ENCODE measurements around the gene IL18R1.

The IL18R1 gene

GRCh38 chr2:102345329-102345920 is 10.2 kb upstream of the IL18R1 start:
- DNase-seq, result no peak

- DNase-seq, result no peak
These were observed 9.0 kb upstream of the IL18R1 start for GRCh38 chr2:102346381-102347130.

- DNase-seq, result no peak
These were observed 5.3 kb upstream of the IL18R1 start for GRCh38 chr2:102350137-102350793.

GRCh38 chr2:102356381-102356712 is 751 bp downstream of the IL18R1 start:
- no peak for DNase-seq

DNA sequence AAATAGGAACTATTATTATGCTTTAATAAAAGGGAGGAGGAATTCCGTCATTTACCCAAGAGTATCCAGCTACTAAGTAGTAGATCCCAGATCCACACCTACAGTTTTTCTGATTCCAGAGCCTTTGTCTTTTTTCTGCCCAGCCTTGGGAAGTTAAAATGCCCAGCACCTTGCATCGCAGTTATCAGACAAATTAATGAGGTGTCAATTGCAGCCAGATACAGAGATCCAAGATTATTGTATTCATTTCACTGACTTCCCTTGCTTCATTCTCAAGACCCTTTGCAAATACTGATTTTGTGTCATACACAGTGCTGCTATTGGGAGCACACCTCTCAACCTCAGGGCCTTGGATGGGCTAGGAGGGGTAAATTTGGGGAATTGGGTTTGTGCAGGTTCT is 1.1 kb downstream of the IL18R1 start:
- DNase-seq, result no peak

- no peak for DNase-seq
These were observed 2.3 kb downstream of the IL18R1 start for GRCh38 chr2:102357937-102358336.

DNA sequence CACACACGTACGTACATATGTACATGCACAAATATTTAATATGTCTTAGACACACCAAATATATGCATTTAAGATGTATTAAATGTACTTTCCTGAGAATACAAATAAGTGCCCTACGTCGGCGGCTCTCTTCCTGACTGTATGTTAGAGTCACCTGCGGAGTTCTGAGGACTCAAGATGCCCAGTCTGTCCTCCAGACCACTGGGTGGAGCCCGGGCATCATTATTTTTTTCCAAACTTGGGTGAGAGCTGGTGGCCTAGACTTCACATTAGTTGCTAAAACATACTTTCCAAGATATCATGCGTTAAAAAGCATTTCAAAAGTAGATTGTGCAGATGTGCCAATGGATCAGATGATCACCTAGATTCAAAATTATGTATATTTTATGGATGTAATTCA is 2.9 kb downstream of the IL18R1 start:
- DNase-seq, result no peak

- DNase-seq, result no peak
These were observed 3.9 kb downstream of the IL18R1 start for GRCh38 chr2:102359527-102359926.

GRCh38 chr2:102361632-102362241 is 6.1 kb downstream of the IL18R1 start:
- DNase-seq, result no peak

- DNase-seq, result no peak
These were observed 10.2 kb downstream of the IL18R1 start for GRCh38 chr2:102365763-102366162.

GRCh38 chr2:102366406-102367112 is 11.0 kb downstream of the IL18R1 start:
- no peak for DNase-seq

- DNase-seq, result no peak
These were observed 11.9 kb downstream of the IL18R1 start for GRCh38 chr2:102367331-102367971.

DNA sequence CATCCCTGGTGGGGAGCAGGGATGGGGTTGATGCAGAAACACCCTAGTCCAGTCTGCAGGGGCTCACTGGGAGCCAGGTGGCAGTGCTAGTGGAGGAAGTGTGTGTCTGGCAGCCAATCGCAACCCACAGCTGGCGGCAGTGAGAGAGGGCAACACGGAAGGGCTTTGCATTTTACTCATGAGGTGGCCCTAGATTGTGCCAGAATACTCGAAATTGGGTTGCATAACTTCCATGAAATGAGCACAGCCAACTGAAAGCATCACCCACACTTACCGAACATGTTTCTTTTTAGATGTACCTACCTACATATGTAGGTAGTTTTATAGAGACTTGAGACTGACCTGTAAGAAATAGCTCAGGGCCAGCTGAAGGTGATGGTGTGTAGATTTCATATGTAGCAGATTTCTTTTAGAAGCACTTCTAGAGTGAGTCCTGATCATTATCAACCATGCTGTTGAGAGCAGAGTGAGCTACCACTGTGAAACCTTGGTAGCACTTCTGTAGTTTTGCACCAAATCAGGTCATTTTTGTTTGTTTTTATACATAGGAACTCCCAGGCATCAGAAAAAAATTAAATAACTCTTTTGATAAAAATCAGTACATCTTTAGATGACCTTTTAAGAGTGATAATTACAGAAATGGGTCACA is 13.0 kb downstream of the IL18R1 start:
- DNase-seq, result no peak

GRCh38 chr2:102369866-102370265 is 14.3 kb downstream of the IL18R1 start:
- no peak for DNase-seq

DNA sequence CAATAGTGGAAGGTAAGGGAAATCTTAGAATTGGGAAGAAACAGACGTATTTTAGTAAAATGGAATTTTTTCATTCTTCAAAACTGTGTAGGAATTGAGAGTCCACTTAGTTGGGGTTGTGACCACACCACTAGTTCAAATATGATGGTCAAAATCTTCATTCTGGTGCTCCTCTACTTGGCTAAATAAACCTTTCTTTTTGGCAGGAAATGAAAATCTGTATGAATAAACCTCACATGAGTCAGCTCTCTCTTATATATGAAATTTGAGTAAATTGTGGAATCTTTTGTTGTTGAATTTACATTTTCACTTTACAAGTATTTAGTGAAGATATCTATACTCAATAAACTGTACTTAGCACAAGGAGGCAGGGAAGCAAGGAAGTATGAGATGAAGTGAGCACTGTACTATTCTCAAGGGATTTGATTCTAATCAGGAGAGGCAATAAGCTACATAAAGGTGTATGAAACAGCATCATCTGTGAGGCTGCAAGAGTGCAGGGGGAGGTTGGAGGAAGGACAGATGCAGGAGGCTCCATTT is 20.5 kb downstream of the IL18R1 start:
- DNase-seq, result no peak

DNA sequence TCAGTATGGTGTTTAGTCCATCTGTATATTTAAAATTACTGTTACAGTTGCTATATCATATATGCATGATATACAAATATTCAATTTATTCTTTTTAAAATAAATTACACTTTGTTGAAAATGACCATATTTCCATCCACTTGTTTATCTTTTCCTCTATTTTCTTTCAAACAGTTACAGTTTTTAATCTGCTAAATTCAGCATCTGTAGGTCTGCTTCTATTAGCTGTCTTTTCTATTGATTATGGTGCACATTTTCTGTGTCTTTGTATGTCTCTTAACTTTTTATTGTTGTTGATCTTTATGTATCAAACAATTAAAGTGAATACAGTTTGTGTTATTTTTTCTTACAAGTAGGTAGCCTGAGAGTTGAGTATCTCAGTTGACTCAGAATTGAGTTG is 28.1 kb downstream of the IL18R1 start:
- no peak for DNase-seq

GRCh38 chr2:102385522-102385921 is 29.9 kb downstream of the IL18R1 start:
- DNase-seq, result no peak

- no peak for DNase-seq
These were observed 30.4 kb downstream of the IL18R1 start for GRCh38 chr2:102386004-102386403.

DNA sequence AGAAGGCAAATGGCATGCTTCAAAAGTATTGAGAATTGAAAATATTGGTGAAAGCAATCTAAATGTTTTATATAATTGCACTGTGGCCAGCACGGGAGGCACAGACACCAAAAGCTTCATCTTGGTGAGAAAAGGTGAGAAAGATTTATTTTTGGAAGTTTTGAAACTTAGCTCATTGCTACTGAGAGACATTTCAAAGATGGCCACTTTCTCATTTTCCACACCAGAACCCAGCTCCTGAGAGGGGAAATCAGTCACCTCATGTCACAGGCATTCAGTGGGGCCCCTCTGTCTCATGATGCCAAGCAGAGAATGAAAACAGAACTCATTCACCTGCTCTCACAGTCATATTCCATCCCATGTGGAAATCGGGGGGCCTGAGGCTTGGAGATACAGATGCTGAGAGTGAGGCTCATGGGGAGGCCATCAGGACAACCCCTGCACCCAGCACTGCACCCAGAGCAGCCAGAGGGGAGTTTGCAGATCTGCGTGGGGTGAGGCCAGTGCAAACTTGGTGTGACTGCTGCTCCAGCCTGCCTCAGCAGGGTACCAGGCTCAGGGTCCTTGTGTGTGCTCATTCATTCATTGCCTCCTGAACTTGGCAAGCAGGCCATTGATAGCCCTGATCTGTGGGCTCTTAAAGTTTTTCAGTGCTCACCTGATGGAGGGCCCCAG is 31.4 kb downstream of the IL18R1 start:
- DNase-seq, result no peak

GRCh38 chr2:102387763-102388546 is 32.4 kb downstream of the IL18R1 start:
- no peak for DNase-seq

- DNase-seq, result no peak
These were observed 36.0 kb downstream of the IL18R1 start for GRCh38 chr2:102391565-102391964.
